Measurements from ENCODE around the gene INPP4A.

INPP4A gene

GRCh38 chr2:98461498-98462049, 16.9 kb downstream of the INPP4A start:
- DNase-seq, result peak; percentile 7

DNA sequence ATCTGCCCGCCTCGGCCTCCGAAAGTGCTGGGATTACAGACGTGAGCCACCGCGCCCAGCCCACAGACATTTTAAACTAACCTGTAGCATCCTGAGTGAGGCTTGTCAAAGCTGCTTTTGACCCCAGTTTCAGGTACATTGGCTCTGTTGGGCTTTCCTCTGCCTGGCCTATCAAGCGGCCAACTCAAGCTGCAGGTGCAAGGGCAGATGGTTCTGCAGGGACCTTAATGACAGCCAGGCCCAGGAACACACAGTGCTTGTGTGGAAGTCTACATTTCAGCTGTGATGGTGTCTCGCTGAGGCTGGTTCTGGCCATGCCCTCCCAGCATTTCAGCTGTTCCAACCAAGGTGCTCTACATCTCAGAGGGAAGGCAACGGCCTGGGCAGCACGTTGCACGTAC, 18.4 kb downstream of the INPP4A start:
- no peak for DNase-seq

DNA sequence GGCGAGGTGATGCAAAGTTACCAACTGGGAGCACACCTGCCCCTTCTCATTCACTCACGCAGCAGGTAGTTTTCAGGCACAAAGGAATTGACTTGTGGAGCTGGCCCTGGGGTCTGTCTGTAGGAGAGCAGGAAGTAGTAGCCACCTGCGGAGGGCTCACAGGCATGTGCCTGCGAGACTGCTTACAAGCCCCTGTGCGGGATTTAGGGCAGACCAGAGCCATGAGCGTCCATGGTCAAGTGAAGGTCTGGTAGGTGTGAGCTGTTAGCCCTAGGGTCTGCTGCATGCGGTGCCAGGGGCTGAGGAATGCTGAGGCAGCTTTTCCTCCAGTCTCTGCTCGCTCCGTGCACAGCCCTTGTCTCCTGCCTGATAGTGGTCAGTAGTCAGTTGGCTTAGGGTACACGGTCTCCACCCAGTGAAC, 18.9 kb downstream of the INPP4A start:
- DNase-seq, result no peak

- peak; percentile 93 for DNase-seq
Observed at GRCh38 chr2:98463988-98464771, 19.5 kb downstream of the INPP4A start.

- peak; percentile 97 for DNase-seq
Observed at GRCh38 chr2:98464772-98465310, 20.2 kb downstream of the INPP4A start.

- peak; percentile 84 for DNase-seq
Observed at GRCh38 chr2:98465456-98466226, 21.0 kb downstream of the INPP4A start.

DNA sequence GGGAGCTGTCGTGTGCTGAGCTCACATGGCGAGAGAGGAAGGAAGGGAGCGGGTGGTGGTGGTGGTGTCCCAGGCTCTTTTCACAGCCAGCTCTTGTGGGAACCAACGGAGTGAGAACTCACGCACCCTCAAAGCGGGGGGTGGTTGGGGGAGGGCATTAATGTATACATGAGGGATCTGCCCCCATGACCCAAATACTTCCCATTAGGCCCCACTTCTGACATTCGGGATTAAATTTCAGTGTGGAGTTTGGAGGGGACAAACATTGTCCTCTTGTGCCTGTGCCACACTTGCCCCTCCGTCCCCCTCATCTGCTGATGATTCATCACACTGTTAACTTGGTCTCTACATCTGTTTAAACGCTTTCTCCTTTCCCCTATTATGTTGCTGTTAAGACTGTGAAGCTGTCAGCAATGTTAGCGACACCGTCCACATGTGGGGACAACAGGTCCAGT, 22.5 kb downstream of the INPP4A start:
- DNase-seq, result no peak

- no peak for DNase-seq
Observed at GRCh38 chr2:98467652-98468051, 23.0 kb downstream of the INPP4A start.

- no peak for DNase-seq
Observed at GRCh38 chr2:98468621-98469236, 24.1 kb downstream of the INPP4A start.

DNA sequence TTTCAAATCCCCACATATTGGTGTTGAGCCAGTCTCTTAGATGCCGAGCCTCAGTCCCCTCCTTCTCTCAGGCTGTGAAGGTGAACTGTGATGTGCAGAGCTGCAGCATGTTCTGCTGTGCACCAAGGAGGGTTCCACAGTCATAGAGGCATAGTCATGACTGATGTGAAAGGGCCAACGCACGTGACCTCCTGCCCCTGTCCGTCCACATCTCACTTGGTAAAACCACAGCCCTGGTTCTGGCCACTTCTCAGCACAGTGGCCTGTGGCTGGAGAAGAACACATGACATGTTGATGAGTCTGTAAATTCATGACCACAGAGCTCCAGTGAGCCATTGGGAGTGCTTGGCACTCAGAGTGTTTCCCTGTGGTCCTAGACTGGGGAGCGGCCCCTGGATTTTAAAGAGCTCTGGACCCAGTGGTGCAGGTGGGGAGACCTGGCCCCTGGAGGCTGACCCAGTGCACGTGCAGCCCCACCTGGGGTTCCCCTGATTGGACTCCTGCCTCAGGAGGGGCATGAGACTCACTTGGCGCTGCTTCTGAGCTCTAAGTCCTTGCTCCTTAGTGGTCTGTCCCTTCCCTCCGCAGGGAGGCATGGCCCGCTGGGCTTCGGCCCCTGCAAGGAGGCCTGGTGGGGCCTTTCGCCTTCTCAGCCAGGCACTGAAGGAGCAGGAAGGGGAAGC, 25.3 kb downstream of the INPP4A start:
- no peak for DNase-seq

DNA sequence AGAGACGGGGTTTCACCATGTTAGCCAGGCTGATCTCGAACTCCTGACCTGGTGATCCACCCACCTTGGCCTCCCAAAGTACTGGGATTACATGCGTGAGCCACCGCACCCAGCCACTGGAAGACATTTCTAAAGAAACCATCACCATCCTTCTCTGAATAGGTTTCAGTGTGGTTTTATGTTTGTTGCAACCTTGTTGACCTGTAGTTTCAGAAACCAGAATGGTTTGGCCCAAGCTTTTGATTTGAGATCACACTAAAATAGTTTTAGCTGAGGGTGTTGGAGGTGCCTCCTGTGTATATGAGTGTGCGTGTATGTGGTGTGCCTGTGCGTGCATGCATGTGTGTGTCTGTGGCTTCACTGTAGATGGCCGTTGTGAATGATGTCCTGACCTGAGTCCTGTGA, 26.2 kb downstream of the INPP4A start:
- DNase-seq, result no peak

- DNase-seq, result no peak
Observed at GRCh38 chr2:98471402-98472131, 26.9 kb downstream of the INPP4A start.

- no peak for DNase-seq
Observed at GRCh38 chr2:98472132-98472650, 27.5 kb downstream of the INPP4A start.

- DNase-seq, result no peak
Observed at GRCh38 chr2:98472961-98473746, 28.5 kb downstream of the INPP4A start.

DNA sequence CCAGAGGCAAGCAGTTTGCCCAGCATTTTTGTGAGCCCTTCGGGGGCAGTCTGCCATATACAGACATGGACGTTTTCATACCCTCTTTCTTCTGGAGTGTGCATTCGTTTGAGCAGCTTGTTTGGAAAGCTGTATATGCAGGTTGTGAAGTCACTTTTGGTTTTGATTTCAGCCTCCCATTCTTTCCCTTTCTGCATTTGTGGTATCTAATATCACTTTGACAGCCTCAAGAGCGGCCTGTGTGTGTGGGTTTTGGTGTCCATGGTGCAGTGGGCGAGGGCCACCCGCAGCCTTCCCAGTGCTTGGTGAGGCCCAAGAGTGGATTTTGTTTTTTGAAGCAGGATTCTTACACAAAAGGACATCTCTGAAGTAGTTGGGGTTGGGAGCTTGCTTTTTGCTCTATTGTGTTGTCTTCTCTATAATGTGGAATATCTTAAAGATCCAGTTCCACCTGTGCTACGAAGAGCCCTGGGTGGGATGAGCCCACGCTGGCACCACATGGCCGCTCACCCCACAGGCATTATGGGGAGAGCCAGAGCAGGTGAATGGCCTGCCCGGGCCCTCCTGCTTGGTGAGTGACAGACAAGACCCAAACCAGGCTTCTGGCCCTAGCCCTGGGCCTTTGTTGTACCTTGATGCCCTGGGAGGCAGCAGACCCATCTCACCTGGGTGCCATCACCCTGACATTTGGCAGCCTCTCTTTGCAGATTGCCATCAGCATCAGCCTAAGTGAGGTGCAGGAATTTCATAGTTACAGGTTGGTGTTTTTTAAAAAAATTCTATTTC, 29.5 kb downstream of the INPP4A start:
- DNase-seq, result no peak

DNA sequence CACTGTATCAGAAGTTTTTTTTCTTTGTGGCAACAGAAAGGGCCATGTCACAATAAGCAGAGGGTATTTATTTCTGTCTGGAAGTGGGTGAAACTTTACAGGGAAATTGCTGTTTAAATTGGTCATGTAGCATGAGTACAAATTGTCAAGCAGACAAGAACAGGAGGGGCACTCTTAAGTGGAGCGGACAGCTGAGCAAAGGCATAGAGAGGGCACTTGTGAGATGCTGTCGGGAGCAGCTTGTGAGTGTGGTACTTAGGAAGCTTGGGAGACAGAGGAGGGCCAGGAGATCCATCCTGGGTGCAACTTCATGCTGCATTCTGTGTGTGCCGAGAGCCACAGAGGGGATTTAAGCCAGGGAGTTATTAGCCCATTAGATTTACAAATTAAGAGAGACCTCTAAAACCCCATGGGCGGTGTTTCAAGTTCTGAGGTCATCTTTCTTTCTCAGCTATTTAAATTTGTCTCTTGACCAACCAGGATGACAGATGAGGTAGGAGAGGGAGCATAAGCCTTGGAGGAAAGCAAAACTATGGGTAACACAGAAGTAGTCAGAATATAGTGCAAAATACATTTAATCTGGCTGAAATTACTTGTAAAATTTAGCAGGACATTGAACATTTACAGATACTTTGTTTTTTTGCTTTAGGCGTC, 30.4 kb downstream of the INPP4A start:
- no peak for DNase-seq

- no peak for DNase-seq
Observed at GRCh38 chr2:98476192-98476868, 31.7 kb downstream of the INPP4A start.

DNA sequence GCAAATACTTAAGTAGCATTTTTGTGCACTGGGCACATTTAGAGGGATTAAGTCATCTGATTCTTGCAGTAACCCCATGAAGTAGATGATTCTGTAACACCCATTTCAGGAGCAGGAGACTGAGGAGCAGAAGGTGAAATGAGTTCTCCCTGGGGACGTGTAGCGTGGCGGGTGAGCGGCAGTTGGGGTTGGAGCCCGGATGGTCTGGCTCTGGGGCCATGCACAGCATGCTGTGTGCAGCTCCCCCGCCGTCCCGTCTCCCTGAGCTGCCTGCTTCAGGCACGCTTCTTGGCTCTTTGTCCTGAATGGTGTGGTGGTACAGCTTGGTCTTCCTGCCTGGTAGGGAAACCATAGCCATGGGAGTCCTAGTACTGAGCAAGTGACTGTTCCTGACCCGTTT, 32.4 kb downstream of the INPP4A start:
- no peak for DNase-seq

DNA sequence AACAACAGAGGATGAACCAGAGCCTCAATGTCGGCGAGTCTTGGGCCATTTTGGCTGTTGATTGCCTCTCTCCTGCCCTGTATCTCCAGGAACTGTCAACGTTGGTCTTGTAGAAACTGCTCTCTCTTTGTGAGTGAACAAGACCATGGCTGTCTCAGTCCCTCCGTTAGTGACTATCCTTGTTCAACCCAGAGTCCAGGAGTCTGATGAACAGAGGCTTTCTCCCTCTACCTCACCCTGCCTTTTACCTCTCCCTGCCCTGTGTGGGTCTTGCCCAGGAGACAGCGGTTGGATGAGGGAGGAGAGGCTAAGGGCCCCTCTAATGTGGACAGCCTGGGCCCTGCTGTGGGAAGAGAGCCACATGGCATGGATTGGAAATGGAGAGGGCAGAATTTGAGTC, 32.8 kb downstream of the INPP4A start:
- no peak for DNase-seq

Data from GF-D8 (cell line).